Ascending aorta (tissue), 2 donors: ENCODE measurements around the gene KIF17. TPM values are rescaled to one million over a fixed set of nuclear protein-coding genes. Genes with fewer than 3 reads are reported as not detected.
"Not testable (repeated sequence)": the region's sequence is repeated elsewhere in the genome, so short reads cannot be mapped to it uniquely, and the experiment has no call there.

Experiments
- DNase-seq, 2 donors: peaks; one replicate each; pipeline ENCODE4 v3.0.0-alpha.2; 2019; ENCODE audit warnings: low spot score in 2 of 2
- H3K27ac ChIP-seq, 2 donors: fragments of 200-600 bp; sonication (generic); one replicate each; pipeline ENCODE4 v1.5.1; 2016 to 2017; ENCODE audit warnings: mild to moderate bottlenecking in 1 of 2
- H3K27me3 ChIP-seq: fragments of 200-600 bp; sonication (generic); one replicate; pipeline ENCODE4 v1.5.1; 2017
- H3K36me3 ChIP-seq, 2 donors: fragments of 200-600 bp; sonication (generic); one replicate each; pipeline ENCODE4 v1.5.1; 2016
- H3K4me1 ChIP-seq, 2 donors: fragments of 200-600 bp; sonication (generic); one replicate each; pipeline ENCODE4 v1.5.1; 2016 to 2017; ENCODE audit warnings: mild to moderate bottlenecking in 1 of 2
- H3K4me3 ChIP-seq, 2 donors: fragments of 200-600 bp; sonication (generic); one replicate each; pipeline ENCODE4 v1.5.1; 2016 to 2017; ENCODE audit warnings: mild to moderate bottlenecking in 1 of 2
- H3K9me3 ChIP-seq, 2 donors: fragments of 200-600 bp; sonication (generic); one replicate each; pipeline ENCODE4 v1.5.1; 2016
- intact Hi-C: fragments of 100-400 bp; cut with DNase I; formaldehyde crosslinking; loops from one replicate; pipeline ENCODE4 v1.15.1; 2023
- total RNA-seq: library from RNA; depleted of rRNA; stranded (reverse); fragments of >200 nt; gene quantifications from one replicate; pipeline ENCODE4 v1.1.0, GENCODE V29; 2016
- TF ChIP-seq, protein P1 (sequence below), 3 experiments: fragments of 200-600 bp in 2 of 3; fragments of 450-650 bp in 1 of 3; sonication (generic) in 2 of 3; IDR thresholded peaks; one replicate each; pipeline ENCODE4 v1.5.1; 2016 to 2019; ENCODE audit warnings: antibody characterized with exemption in 3 of 3, mild to moderate bottlenecking in 1 of 3, moderate library complexity in 1 of 3

Gene KIF17
- total RNA-seq, 1 donor from 2014 or later: 18.5 TPM

DNA sequence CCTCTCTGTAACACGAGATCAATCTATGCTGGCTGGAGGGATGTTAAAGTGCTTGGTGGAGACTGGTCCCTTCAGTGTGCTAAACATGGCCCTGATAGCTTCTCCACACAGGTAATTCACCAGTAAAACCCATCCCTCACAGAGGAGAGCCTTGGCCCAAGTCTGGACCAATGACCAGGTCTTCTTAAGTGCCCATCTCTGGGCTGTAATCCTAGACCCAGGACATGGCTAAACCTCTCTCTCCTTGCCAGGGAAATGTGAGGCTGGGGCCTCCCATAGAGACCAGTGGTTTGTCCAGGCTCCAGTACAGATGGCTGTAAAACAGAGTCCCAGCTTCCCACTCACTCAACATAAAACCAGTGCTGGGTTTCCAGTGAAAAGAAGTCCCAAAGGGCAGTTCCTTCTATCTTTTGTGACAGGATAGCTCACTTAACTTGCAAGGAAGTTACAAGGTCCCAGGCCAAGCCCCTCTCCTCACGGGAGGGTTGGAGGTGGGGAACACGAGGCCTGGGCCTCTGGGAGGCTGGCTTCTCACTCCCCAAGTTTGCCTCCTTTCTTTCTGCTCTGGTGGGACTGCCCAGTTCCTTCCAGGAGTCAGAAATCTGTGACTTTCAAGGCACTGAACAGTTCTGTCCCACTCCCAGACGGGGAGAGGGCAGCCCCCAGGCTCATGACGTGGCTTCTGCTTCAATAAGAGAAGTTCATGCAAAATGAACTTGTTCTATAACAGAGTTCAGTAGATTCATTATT is 2.2 kb upstream of the KIF17 start:
- Histone ChIP-seq H3K4me1 (peaks cover 0 to 4% of the 10 kb centered on the region in 2 donors), H3K36me3 (no peaks in the 10 kb centered on the region), H3K27ac (no peak overlapping the region), H3K4me3 (no peak overlapping the region), H3K27me3 (peaks cover 8% of the 10 kb centered on the region), H3K9me3 (no peaks in the 10 kb centered on the region)
- intact Hi-C loops: no loop called here
- peak in 1 of 2 donors; percentile 37 for DNase-seq
- TF ChIP-seq, protein P1, sequence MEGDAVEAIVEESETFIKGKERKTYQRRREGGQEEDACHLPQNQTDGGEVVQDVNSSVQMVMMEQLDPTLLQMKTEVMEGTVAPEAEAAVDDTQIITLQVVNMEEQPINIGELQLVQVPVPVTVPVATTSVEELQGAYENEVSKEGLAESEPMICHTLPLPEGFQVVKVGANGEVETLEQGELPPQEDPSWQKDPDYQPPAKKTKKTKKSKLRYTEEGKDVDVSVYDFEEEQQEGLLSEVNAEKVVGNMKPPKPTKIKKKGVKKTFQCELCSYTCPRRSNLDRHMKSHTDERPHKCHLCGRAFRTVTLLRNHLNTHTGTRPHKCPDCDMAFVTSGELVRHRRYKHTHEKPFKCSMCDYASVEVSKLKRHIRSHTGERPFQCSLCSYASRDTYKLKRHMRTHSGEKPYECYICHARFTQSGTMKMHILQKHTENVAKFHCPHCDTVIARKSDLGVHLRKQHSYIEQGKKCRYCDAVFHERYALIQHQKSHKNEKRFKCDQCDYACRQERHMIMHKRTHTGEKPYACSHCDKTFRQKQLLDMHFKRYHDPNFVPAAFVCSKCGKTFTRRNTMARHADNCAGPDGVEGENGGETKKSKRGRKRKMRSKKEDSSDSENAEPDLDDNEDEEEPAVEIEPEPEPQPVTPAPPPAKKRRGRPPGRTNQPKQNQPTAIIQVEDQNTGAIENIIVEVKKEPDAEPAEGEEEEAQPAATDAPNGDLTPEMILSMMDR (IDR thresholded peaks at IDR 0.05): no peak

DNA sequence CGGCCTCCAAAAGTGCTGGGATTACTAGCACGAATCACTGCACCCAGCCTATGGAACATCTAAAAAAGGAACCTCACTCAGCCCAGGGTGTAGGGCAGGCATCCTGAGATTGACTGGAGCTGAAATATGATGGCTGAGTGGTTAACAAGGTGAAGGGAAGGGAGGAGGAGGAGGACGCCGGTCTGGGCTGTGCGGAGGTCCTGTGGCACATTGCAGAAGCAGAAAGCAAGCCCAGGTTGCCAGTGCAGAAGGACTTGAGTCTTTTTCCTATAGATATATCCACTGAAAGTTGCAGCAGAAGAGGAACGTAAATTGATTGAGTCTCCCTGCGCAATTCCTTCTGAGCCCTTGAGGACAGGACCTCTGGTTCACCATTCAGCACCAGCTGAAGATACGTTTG is 1.5 kb upstream of the KIF17 start:
- no peak overlapping the region for H3K4me3 ChIP-seq
- peaks cover 0 to 4% of the 10 kb centered on the region in 2 donors for H3K4me1 ChIP-seq
- intact Hi-C loops: no loop called here
- H3K27me3 ChIP-seq: peaks cover 8% of the 10 kb centered on the region
- TF ChIP-seq, protein P1 (IDR thresholded peaks at IDR 0.05): no peak
- H3K27ac ChIP-seq: no peak overlapping the region
- H3K9me3 ChIP-seq: no peaks in the 10 kb centered on the region
- DNase-seq: peak in 1 of 2 donors; percentile 33
- no peaks in the 10 kb centered on the region for H3K36me3 ChIP-seq

DNA sequence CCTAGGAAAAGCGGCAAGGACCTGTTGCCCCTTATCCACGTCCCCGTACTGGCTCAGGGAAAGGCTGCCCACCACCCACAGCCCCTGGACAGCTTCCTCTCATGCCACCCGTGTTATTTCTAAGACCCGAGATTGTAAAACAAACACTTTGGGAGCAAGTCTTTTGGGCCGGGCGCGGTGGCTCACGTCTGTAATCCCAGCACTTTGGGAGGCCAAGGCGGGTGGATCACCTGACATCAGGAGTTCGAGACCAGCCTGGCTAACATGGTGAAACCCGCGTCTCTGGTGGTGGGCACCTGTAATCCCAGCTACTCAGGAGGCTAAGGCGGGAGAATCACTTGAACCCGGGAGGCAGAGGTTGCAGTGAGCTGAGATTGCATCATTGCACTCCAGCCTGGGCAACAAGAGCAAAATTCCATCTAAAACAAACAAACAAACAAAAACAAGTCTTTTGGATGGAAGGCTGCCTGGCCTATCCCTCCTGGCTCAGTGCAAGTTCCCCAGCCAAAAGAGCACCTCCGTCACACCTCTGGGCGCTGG is 606 bp upstream of the KIF17 start:
- intact Hi-C loops, DNase-seq, H3K27me3 ChIP-seq, H3K9me3 ChIP-seq, H3K36me3 ChIP-seq, H3K4me1 ChIP-seq, H3K27ac ChIP-seq: not testable (repeated sequence)
- peak overlapping the region; percentile 65 to 66 for H3K4me3 ChIP-seq

DNA sequence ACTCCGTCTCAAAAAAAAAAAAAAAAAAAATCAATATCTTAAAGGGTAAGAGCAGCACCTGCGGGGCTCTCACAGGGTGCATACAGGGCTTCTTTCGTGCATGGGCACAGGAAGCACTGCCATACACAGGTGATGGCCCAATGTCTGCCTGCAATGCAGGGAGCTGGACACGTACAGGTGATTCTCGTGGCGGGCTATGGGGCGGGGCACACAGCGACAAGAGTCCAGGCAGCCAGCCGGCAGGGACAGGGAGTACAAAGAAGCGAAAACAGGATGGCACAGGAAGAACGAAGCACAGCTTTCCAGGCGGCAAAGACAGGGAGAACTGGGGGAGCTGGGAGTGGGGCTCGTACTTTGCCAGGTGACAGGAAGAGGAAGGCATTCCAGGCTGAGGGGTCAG is 1.6 kb downstream of the KIF17 start:
- TF ChIP-seq, protein P1 (IDR thresholded peaks at IDR 0.05): no peak
- peaks cover 0 to 4% of the 10 kb centered on the region in 2 donors for H3K4me1 ChIP-seq
- intact Hi-C loops: no loop called here
- no peak overlapping the region for H3K27ac ChIP-seq
- no peaks in the 10 kb centered on the region for H3K9me3 ChIP-seq
- H3K27me3 ChIP-seq: peaks cover 8% of the 10 kb centered on the region
- H3K36me3 ChIP-seq: no peaks in the 10 kb centered on the region
- no peak overlapping the region for H3K4me3 ChIP-seq
- DNase-seq: no peak

DNA sequence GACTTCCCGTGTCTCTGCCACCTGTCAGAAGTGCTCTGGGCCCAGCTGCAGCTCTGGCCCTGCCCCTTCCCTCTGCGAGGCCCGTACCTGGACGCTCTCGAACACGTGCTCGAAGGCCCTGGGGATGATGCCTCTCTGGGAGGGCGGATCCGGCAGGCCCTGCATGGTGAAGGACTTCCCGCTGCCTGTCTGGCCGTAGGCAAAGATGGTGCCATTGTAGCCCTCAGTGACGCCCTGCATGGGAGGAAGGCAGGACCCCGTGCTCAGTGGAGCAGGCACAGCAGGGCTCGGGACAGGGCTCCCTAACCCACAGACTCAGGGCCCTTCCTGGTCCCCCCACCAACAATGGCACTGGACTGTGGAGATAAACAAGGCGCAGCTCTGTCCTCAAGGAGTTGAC is 2.4 kb downstream of the KIF17 start:
- intact Hi-C loops: no loop called here
- TF ChIP-seq, protein P1 (IDR thresholded peaks at IDR 0.05): no peak
- no peaks in the 10 kb centered on the region for H3K36me3 ChIP-seq
- H3K27ac ChIP-seq: no peak overlapping the region
- no peaks in the 10 kb centered on the region for H3K9me3 ChIP-seq
- no peak overlapping the region for H3K4me3 ChIP-seq
- no peak for DNase-seq
- peaks cover 0 to 4% of the 10 kb centered on the region in 2 donors for H3K4me1 ChIP-seq
- peaks cover 8% of the 10 kb centered on the region for H3K27me3 ChIP-seq

DNA sequence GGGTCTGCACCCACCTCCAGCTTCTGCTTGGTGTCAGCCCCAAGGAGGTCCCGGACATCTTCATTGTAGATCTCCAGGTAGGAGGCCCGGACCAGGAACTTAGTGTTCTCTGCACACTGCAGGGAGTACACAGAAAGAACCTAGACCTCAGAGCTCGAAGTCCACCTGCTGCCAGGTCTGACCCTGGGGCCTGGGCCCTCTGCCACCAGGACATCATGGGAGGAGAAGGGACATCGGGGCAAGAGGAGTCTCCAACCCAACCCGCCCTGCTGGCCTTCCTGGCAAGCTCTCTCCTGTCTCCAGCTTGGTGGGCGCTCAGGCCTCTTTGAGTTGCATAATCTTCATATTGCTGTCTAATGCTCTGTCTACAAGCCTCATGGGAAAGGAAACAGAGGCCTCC is 4.4 kb downstream of the KIF17 start:
- Histone ChIP-seq H3K27me3 (peaks cover 8% of the 10 kb centered on the region), H3K9me3 (no peaks in the 10 kb centered on the region), H3K4me1 (peaks cover 0 to 4% of the 10 kb centered on the region in 2 donors), H3K4me3 (no peak overlapping the region), H3K36me3 (no peaks in the 10 kb centered on the region), H3K27ac (no peak overlapping the region)
- intact Hi-C loops: no loop called here
- TF ChIP-seq, protein P1 (IDR thresholded peaks at IDR 0.05): no peak
- no peak for DNase-seq
